ENCODE data around the gene TBX6.
"Not testable (repeated sequence)": the region's sequence is repeated elsewhere in the genome, so short reads cannot be mapped to it uniquely, and the experiment has no call there.

Gene TBX6

DNA sequence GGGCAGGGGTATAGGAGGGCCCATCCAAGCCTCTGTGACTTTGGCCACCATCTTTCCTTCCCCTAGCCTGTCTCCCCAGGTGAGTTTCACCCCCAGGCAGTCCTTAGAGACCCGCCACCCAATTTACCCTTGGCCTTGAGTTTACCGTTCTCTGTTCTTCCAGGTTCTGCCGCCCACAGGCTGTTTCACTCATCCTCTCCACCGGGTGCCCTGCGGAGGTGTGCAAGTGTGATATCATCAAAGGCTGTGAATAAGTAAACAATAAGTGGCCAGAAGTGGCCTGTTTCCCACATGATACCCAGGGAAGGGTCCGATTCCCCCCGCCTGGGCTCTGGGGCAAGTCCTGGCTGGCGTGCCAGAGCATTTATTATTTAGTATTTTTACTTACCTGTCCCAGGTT lies 45.5 kb downstream of the TBX6 start:
- CTCF ChIA-PET = interaction anchor here (0.6 kb wide), 1 partner anchor 322 kb away, joined by 3 read pairs; no protein-coding TSS in a partner anchor
- DNase-seq (ENCODE audit: extremely low spot score) = no peak
- TF ChIP-seq FOXK2 (IDR thresholded peaks at IDR 0.05) (no peak), FOXA1 (IDR thresholded peaks at IDR 0.05) (no peak), LEF1 (IDR thresholded peaks at IDR 0.05; ENCODE audit: borderline replicate concordance) (no peak), CTBP1 (IDR thresholded peaks at IDR 0.05; ENCODE audit: borderline replicate concordance) (no peak), FOXM1 (IDR thresholded peaks at IDR 0.05; ENCODE audit: borderline replicate concordance) (no peak), SUZ12 (IDR thresholded peaks at IDR 0.05) (no peak), NFRKB (IDR thresholded peaks at IDR 0.05) (no peak)
- TF ChIP-seq, protein P1, sequence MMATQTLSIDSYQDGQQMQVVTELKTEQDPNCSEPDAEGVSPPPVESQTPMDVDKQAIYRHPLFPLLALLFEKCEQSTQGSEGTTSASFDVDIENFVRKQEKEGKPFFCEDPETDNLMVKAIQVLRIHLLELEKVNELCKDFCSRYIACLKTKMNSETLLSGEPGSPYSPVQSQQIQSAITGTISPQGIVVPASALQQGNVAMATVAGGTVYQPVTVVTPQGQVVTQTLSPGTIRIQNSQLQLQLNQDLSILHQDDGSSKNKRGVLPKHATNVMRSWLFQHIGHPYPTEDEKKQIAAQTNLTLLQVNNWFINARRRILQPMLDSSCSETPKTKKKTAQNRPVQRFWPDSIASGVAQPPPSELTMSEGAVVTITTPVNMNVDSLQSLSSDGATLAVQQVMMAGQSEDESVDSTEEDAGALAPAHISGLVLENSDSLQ (IDR thresholded peaks at IDR 0.05) = no peak
- POLR2A ChIA-PET = interaction anchor here (0.6 kb wide), 1 partner anchor 44 kb away, joined by 3 read pairs; no protein-coding TSS in a partner anchor

DNA sequence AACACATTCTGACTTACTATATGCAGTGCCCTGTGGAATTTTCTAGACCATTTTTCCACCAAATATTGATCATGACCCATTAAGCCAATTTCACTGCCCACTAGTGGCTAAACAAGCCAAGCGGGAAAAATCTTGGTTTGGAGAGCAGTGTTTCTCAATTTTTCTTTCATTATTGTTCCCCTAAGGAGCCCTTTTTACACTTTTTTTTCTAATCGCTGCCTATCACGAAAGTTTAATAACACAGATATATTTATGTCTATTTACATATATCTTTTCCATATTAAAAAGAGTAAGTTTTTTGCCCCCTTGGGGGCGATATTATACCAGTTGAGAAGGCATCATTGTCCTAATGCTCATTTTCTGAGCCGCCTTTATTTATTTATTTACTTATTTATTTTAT lies 49.9 kb downstream of the TBX6 start:
- TF ChIP-seq CTBP1 (IDR thresholded peaks at IDR 0.05; ENCODE audit: borderline replicate concordance) = no peak
- no peak for TF ChIP-seq HDGF (IDR thresholded peaks at IDR 0.05; ENCODE audit: borderline replicate concordance)
- TF ChIP-seq BHLHE40 (IDR thresholded peaks at IDR 0.05; ENCODE audit: borderline replicate concordance) = no peak
- TF ChIP-seq ZNF384 (IDR thresholded peaks at IDR 0.05) = peak; percentile 60; the same call in 1 of the 2 replicates
- ChIA-PET CTCF (interaction anchor here (0.6 to 2.3 kb wide), 7 partner anchors 10 to 193 kb away, joined by 3 to 10 read pairs (median 4); partner anchors contain the start of genes TBX6 and TLCD3B), POLR2A (interaction anchor here (1.2 kb wide), 3 partner anchors 24 to 142 kb away, joined by 3 to 4 read pairs (median 3); partner anchors contain the start of genes ALDOA, CORO1A and TBX6)
- no peak for DNase-seq (ENCODE audit: extremely low spot score)

DNA sequence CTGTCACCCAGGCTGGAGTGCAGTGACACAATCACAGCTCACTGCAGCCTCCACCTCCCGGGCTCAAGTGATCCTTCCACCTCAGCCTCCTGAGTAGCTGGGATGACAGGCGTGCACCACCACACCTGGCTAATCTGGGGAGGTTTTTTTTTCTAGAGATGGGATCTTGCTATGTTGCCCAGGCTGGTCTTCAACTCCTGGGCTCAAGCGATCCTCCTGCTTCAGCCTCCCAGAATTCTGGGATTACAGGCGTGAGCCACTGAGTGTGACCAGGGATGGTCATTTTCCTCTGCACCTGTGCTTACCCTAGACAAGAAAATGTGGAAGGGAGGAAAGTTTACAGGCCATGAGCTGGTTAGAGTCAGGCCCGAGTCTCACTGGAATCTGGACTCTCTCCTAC lies 51.0 kb downstream of the TBX6 start:
- not testable (repeated sequence) for DNase-seq (ENCODE audit: extremely low spot score)
- ChIA-PET CTCF (interaction anchor here (1.5 to 2.3 kb wide), 2 partner anchors 9 to 14 kb away, joined by 6 to 10 read pairs; partner anchors contain the start of gene TLCD3B), POLR2A (interaction anchor here (1.2 to 1.6 kb wide), 4 partner anchors 9 to 143 kb away, joined by 3 to 8 read pairs (median 3); partner anchors contain the start of genes ALDOA and CORO1A)

DNA sequence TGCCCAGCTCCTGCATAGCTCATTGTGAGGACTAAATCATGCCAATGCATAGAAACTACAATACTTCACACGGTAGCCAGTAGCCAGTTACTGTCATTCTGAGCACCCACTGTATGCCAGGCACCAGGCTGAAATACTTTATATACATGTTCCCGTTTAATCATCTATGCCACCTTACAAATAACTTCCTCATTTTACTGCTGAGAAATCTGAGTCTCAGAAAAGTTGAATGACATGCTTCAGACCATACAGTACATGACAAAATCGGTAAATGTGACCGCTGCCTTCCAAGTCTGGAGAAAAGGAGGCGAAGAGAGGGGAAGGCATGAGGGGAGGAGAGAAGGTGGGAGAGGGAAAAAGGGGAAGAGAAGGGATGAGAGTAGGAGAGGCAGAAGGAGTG lies 51.5 kb downstream of the TBX6 start:
- TF ChIP-seq ARNT (IDR thresholded peaks at IDR 0.05) (no peak), BHLHE40 (IDR thresholded peaks at IDR 0.05; ENCODE audit: borderline replicate concordance) (no peak), FOXA1 (IDR thresholded peaks at IDR 0.05) (no peak), NFRKB (IDR thresholded peaks at IDR 0.05) (no peak), CTBP1 (IDR thresholded peaks at IDR 0.05; ENCODE audit: borderline replicate concordance) (no peak), SUZ12 (IDR thresholded peaks at IDR 0.05) (no peak)
- ChIA-PET POLR2A (interaction anchor here (1.2 to 1.6 kb wide), 3 partner anchors 9 to 25 kb away, joined by 3 to 8 read pairs (median 5); partner anchors contain the start of gene ALDOA), CTCF (interaction anchor here (1.5 to 2.3 kb wide), 2 partner anchors 8 to 15 kb away, joined by 6 to 10 read pairs; partner anchors contain the start of gene TLCD3B)
- DNase-seq (ENCODE audit: extremely low spot score) = no peak
